ENCODE results near the gene PTPRD.

PTPRD gene

GRCh38 chr9:8677741-8678140 is 1935.1 kb downstream of the PTPRD start:
- H3K4me3 ChIP-seq (ENCODE audit: low read depth, low read length): no peak overlapping the region
- TF ChIP-seq CTCF (conservative IDR thresholded peaks at IDR 0.05; ENCODE audit: low read depth, low read length): no peak
- no peak for DNase-seq (ENCODE audit: low read depth)

GRCh38 chr9:8674536-8674935 is 1938.3 kb downstream of the PTPRD start:
- H3K4me3 ChIP-seq (ENCODE audit: low read depth, low read length): no peak overlapping the region
- TF ChIP-seq CTCF (conservative IDR thresholded peaks at IDR 0.05; ENCODE audit: low read depth, low read length): no peak
- no peak for DNase-seq (ENCODE audit: low read depth)

GRCh38 chr9:8673830-8674229 is 1939.0 kb downstream of the PTPRD start:
- H3K4me3 ChIP-seq (ENCODE audit: low read depth, low read length): no peak overlapping the region
- DNase-seq (ENCODE audit: low read depth): no peak
- no peak for TF ChIP-seq CTCF (conservative IDR thresholded peaks at IDR 0.05; ENCODE audit: low read depth, low read length)

GRCh38 chr9:8670751-8671150 is 1942.1 kb downstream of the PTPRD start:
- no peak for TF ChIP-seq CTCF (conservative IDR thresholded peaks at IDR 0.05; ENCODE audit: low read depth, low read length)
- DNase-seq (ENCODE audit: low read depth): no peak
- H3K4me3 ChIP-seq (ENCODE audit: low read depth, low read length): no peak overlapping the region

GRCh38 chr9:8668751-8669150 is 1944.1 kb downstream of the PTPRD start:
- no peak for DNase-seq (ENCODE audit: low read depth)
- no peak overlapping the region for H3K4me3 ChIP-seq (ENCODE audit: low read depth, low read length)
- no peak for TF ChIP-seq CTCF (conservative IDR thresholded peaks at IDR 0.05; ENCODE audit: low read depth, low read length)

- TF ChIP-seq CTCF (conservative IDR thresholded peaks at IDR 0.05; ENCODE audit: low read depth, low read length): no peak
- H3K4me3 ChIP-seq (ENCODE audit: low read depth, low read length): no peak overlapping the region
- no peak for DNase-seq (ENCODE audit: low read depth)
Measured at GRCh38 chr9:8668231-8668630, 1944.6 kb downstream of the PTPRD start.

- DNase-seq (ENCODE audit: low read depth): no peak
- TF ChIP-seq CTCF (conservative IDR thresholded peaks at IDR 0.05; ENCODE audit: low read depth, low read length): no peak
- H3K4me3 ChIP-seq (ENCODE audit: low read depth, low read length): no peak overlapping the region
Measured at GRCh38 chr9:8666060-8666459, 1946.7 kb downstream of the PTPRD start.

Measured in choroid plexus epithelial cell (primary cell).